H54 (cell line): ENCODE results near the gene BCAS1.

ENCODE experiments used
- DNase-seq: peaks from one replicate; pipeline ENCODE4 v3.0.0; 2011; ENCODE audit warnings: low spot score, mixed read lengths; ENCODE audit not compliant: insufficient read length
- FAIRE-seq: peaks from 3 replicates; lab custom pipeline; 2011; peaks lifted over from hg19 to GRCh38; lab: Jason Lieb, UNC
- POLR2A ChIP-seq: IDR thresholded peaks from 2 replicates; pipeline ENCODE4 v1.6.1; 2011; ENCODE audit warnings: low read depth, mild to moderate bottlenecking, low read length

BCAS1 gene, protein sequence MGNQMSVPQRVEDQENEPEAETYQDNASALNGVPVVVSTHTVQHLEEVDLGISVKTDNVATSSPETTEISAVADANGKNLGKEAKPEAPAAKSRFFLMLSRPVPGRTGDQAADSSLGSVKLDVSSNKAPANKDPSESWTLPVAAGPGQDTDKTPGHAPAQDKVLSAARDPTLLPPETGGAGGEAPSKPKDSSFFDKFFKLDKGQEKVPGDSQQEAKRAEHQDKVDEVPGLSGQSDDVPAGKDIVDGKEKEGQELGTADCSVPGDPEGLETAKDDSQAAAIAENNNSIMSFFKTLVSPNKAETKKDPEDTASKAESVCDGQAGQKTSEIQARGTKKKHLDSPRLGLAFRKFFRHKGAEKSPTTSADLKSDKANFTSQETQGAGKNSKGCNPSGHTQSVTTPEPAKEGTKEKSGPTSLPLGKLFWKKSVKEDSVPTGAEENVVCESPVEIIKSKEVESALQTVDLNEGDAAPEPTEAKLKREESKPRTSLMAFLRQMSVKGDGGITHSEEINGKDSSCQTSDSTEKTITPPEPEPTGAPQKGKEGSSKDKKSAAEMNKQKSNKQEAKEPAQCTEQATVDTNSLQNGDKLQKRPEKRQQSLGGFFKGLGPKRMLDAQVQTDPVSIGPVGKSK

DNA sequence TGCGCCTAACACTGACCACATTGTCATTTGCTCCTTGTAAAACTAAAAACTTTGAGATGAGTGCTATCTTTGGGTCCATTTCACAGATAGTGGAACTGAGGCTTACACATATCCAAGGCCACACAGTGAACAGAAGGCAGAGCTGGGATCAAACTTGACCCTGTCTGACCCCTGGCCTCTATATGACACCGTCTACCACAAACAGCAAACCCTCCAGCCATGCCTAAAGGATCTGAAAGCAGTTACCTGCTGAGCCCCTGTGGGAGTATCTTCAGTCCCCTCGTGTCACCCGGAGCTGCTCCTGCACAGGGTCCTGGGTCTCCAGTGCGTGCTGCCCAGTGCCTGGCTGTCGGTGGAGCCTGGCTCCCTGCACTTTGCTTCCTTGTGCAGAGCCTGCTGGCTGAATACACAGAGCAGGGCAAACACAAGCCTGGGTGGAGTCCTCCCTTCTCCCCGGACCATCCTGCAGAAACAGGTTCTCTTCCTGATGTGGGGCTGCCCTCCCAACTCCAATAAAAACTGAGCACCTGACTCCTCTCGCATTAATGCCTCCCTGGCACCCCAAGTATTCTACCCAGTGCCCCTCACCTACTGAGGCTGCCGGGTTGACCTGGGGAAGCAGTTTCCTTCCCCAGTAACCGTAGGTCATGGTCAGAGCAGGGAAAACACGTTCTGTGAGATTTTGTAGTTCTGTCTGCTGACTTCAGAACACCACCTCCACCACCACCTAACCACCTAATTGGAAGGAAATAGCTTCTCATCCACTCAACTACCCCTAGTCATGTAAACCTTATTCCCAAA, at the start of gene BCAS1:
BCAS1 (minus strand) TSS at position 408 of the 801 bp plus-strand sequence. CDS start 11,876 bp downstream, outside the sequence.
- DNase-seq (no peak), FAIRE-seq (no peak)
- TF ChIP-seq POLR2A, result no peak

GRCh38 chr20:54119744-54120143, 49.4 kb upstream of the BCAS1 start:
- no peak for FAIRE-seq
- DNase-seq, result no peak
- TF ChIP-seq POLR2A, result no peak

DNA sequence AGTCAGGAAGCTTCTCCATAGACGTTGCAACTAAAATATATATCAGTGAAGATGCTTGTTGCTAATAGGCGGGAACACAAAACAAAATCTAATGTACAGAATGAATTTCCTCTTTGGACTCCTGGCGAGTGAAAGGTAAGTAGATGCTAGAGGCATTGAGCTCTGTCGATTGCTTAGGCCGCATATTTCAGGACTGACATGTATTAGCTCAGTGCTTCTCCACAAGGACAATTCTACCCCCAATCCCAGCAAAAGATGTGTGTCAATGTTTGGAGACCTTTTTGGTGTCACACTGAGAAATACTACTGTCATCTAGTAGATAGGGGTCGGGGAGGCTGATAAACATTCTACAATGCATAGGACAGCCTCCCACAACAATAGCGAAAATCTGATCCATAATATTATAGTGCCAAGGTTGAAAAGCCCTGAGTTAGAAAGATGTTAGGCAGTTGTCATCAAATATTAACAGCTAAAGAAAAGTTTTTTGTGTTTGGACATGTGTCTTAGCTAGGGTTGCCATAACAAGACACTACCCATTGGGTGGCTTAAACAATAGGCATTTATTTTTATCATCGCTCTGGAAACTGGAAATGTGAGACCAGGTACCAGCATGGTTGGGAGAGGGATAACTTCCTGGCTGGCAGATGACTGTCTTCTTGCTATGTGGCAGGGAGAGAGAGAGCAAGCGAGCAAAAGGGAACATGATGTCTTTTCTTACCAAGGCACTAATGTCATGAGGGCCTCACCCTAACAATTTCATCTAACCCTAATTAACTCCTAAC, 48.0 kb upstream of the BCAS1 start:
- DNase-seq, result no peak
- TF ChIP-seq POLR2A, result no peak
- FAIRE-seq, result no peak

GRCh38 chr20:54116550-54117235, 46.3 kb upstream of the BCAS1 start:
- FAIRE-seq, result no peak
- no peak for DNase-seq
- no peak for TF ChIP-seq POLR2A

- FAIRE-seq (no peak), DNase-seq (no peak)
- no peak for TF ChIP-seq POLR2A
These were observed 44.9 kb upstream of the BCAS1 start for GRCh38 chr20:54115172-54115854.

GRCh38 chr20:54114109-54114508, 43.7 kb upstream of the BCAS1 start:
- TF ChIP-seq POLR2A, result no peak
- DNase-seq, result no peak
- FAIRE-seq, result no peak

DNA sequence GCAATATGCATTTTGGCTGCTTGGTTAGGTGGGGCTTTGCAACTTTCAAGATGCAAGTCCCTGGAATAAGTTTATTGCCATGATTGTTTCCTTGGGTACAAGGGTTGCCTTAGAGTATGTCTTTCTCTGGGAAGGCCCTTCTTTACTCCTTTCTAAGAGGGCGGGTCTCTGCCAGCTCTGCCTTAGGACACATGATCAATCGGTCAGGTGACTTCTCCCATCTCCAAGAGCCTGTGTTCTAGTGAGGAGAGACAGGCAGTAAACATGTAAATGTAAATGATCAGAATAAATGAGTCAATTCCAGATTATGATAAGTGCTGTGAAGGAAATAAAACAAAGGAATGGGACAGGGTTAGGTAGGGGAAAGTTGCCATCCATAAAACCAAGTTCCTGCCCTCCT, 43.2 kb upstream of the BCAS1 start:
- DNase-seq (no peak), FAIRE-seq (no peak)
- no peak for TF ChIP-seq POLR2A

- DNase-seq (no peak), FAIRE-seq (no peak)
- no peak for TF ChIP-seq POLR2A
These were observed 42.0 kb upstream of the BCAS1 start for GRCh38 chr20:54112221-54112884.

DNA sequence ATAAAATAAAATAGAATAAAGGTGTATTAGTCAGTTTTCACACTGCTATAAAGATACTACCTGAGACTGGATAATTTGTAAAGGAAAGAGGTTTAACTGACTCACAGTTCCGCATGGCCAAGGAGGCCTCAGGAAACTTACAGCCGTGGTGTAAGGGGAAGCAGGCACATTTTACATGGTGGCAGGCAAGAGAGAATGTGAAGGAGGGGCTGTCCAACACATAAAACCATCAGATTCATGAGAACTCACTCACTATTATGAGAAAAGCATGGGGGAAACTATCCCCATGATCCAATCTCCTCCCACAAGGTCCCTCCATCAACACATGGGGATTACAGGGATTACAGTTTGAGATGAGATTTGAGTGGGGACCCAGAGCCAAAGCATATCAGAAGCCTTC, 41.1 kb upstream of the BCAS1 start:
- no peak for TF ChIP-seq POLR2A
- DNase-seq, result no peak
- no peak for FAIRE-seq

DNA sequence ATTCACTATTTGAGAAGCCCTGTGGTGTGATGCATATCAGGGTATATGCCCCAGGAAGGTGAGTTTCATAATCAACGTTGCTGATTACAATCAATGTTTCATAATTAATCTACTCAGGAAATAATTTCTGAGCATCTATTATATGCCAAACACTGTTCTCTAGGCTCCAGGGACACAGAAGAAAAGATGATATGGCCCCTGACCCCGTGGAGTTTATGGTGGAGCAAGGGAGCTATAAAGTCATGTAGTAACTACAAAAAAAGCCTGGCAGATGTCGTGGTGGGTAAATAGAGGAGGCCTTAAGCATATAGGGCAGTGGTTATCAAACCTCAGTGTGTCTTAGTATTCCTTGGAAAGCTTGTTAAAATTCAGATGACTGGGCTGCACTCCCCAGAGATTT, 40.1 kb upstream of the BCAS1 start:
- FAIRE-seq, result no peak
- no peak for TF ChIP-seq POLR2A

DNA sequence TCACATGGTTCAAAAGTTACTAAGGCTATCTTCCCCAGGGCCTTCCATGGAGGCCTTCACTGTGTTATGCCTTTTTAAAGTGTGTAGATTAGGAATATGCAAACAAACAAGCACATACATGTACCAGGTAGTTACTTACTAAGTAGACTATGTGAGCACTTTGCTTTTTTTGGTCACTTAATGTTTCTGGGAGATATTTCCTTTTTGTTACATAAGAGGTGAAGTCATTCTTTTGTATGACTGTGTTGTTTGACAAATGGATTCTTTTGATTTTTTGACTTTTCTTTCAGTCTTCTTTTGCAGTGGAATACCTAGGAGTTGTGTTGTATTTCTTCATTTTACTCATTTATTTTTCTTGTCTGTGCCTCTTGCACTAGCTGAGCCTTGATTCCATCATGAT, 39.6 kb upstream of the BCAS1 start:
- TF ChIP-seq POLR2A, result no peak
- FAIRE-seq (no peak), DNase-seq (no peak)

More for the DNA sequence above, 40.1 kb upstream of the BCAS1 start:
- no peak for DNase-seq

DNA sequence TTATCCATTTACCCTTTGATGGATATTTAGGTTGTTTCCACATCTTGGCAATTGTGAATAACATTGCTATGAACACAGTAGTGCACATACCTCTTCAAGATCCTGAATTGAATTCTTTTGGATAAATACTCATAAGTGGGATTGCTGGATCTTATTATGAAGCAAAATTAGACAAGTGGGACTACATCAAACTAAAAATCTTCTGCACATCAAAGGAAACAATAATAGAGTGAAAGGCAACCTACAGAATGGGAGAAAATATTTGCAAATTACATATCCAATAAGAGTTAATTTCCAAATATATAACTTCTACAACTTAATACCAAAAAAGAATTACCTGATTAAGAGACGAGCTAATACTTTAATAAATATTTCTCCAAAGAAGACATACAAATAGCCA, 38.4 kb upstream of the BCAS1 start:
- TF ChIP-seq POLR2A, result no peak
- FAIRE-seq, result no peak
- no peak for DNase-seq
